ENCODE results near the gene CAB39.
"Not testable (repeated sequence)": the region's sequence is repeated elsewhere in the genome, so short reads cannot be mapped to it uniquely, and the experiment has no call there.

CAB39 gene

GRCh38 chr2:230716588-230716987 lies 3.9 kb downstream of the CAB39 start:
- DNase-seq: no peak

GRCh38 chr2:230717600-230717999 lies 5.0 kb downstream of the CAB39 start:
- no peak for DNase-seq

- DNase-seq: no peak
Measured at GRCh38 chr2:230719340-230719739, 6.7 kb downstream of the CAB39 start.

- peak; percentile 45 for DNase-seq
Measured at GRCh38 chr2:230721712-230722111, 9.1 kb downstream of the CAB39 start.

- no peak for DNase-seq
Measured at GRCh38 chr2:230722207-230722885, 9.7 kb downstream of the CAB39 start.

- peak; percentile 37 for DNase-seq
Measured at GRCh38 chr2:230723363-230723762, 10.7 kb downstream of the CAB39 start.

- not testable (repeated sequence) for DNase-seq
Measured at GRCh38 chr2:230724957-230725356, 12.3 kb downstream of the CAB39 start.

GRCh38 chr2:230731512-230731911 lies 18.9 kb downstream of the CAB39 start:
- no peak for DNase-seq

GRCh38 chr2:230732914-230733401 lies 20.3 kb downstream of the CAB39 start:
- DNase-seq: no peak

GRCh38 chr2:230734247-230735175 lies 21.9 kb downstream of the CAB39 start:
- DNase-seq: no peak

GRCh38 chr2:230735884-230736283 lies 23.2 kb downstream of the CAB39 start:
- peak; percentile 65 for DNase-seq

GRCh38 chr2:230737300-230737699 lies 24.7 kb downstream of the CAB39 start:
- no peak for DNase-seq

- DNase-seq: no peak
Measured at GRCh38 chr2:230737791-230738226, 25.2 kb downstream of the CAB39 start.

- DNase-seq: no peak
Measured at GRCh38 chr2:230738391-230738811, 25.8 kb downstream of the CAB39 start.

- DNase-seq: no peak
Measured at GRCh38 chr2:230738924-230739323, 26.3 kb downstream of the CAB39 start.

GRCh38 chr2:230739961-230740360 lies 27.3 kb downstream of the CAB39 start:
- DNase-seq: no peak

- no peak for DNase-seq
Measured at GRCh38 chr2:230742781-230743180, 30.1 kb downstream of the CAB39 start.

GRCh38 chr2:230746213-230746612 lies 33.6 kb downstream of the CAB39 start:
- no peak for DNase-seq

- DNase-seq: peak; percentile 50
Measured at GRCh38 chr2:230748087-230748486, 35.4 kb downstream of the CAB39 start.

GRCh38 chr2:230749111-230749510 lies 36.5 kb downstream of the CAB39 start:
- DNase-seq: no peak

GRCh38 chr2:230751062-230751461 lies 38.4 kb downstream of the CAB39 start:
- DNase-seq: peak; percentile 65

GRCh38 chr2:230754200-230754599 lies 41.6 kb downstream of the CAB39 start:
- DNase-seq: no peak

GRCh38 chr2:230757476-230757875 lies 44.8 kb downstream of the CAB39 start:
- DNase-seq: no peak

Measured in activated CD4-positive, alpha-beta T cell treated with anti-CD3 and anti-CD28 coated beads, Interleukin-2, amount 50 U/mL, for 16 hours (primary cell).